Fibroblast of the aortic adventitia (primary cell): ENCODE results near the gene KLK12. TPM values are rescaled to one million over a fixed set of nuclear protein-coding genes. Genes with fewer than 3 reads are reported as not detected.

Experiments
- DNase-seq: peaks from one replicate; pipeline ENCODE4 v3.0.0-alpha.2; 2010; ENCODE audit warnings: low read depth
- H3K4me3 ChIP-seq: 2 replicates; pipeline ENCODE4 v1.5.1; 2011; ENCODE audit warnings: low read depth, mild to moderate bottlenecking, control low read depth, low read length, moderate library complexity
- total RNA-seq: library from RNA; depleted of rRNA; stranded (reverse); fragments of >200 nt; gene quantifications from 2 replicates; pipeline ENCODE4 v1.2.3, GENCODE V29; 2012; ENCODE audit warnings: low replicate concordance
- TF ChIP-seq, protein P1 (sequence below): IDR thresholded peaks from 2 replicates; pipeline ENCODE4 v1.5.1; 2011; ENCODE audit warnings: mild to moderate bottlenecking, low read length, control low read depth, inconsistent platforms; ENCODE audit not compliant: insufficient read depth

The KLK12 gene
- total RNA-seq, 1 donor = not detected

DNA sequence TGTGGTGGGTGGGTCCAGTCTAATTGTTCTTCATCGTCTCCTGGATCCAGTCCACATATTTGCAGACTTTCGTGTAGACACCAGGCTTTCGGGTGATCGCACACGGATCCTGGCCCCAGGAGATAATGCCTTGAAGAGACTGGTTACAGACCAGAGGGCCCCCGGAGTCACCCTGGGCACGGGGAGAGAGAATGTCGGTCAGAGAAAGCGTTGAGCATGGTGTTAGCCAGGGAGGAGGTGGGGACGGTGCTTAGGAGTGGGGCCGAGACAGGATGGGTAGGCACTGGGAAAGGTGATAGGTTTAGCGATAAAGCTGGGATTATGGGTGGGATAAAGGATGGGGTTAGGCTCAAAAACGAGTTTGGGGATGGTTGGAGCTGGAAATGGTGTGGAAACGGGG is 12.3 kb downstream of the KLK12 start:
- no peak overlapping the region for H3K4me3 ChIP-seq
- TF ChIP-seq, protein P1, sequence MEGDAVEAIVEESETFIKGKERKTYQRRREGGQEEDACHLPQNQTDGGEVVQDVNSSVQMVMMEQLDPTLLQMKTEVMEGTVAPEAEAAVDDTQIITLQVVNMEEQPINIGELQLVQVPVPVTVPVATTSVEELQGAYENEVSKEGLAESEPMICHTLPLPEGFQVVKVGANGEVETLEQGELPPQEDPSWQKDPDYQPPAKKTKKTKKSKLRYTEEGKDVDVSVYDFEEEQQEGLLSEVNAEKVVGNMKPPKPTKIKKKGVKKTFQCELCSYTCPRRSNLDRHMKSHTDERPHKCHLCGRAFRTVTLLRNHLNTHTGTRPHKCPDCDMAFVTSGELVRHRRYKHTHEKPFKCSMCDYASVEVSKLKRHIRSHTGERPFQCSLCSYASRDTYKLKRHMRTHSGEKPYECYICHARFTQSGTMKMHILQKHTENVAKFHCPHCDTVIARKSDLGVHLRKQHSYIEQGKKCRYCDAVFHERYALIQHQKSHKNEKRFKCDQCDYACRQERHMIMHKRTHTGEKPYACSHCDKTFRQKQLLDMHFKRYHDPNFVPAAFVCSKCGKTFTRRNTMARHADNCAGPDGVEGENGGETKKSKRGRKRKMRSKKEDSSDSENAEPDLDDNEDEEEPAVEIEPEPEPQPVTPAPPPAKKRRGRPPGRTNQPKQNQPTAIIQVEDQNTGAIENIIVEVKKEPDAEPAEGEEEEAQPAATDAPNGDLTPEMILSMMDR = no peak
- no peak for DNase-seq

DNA sequence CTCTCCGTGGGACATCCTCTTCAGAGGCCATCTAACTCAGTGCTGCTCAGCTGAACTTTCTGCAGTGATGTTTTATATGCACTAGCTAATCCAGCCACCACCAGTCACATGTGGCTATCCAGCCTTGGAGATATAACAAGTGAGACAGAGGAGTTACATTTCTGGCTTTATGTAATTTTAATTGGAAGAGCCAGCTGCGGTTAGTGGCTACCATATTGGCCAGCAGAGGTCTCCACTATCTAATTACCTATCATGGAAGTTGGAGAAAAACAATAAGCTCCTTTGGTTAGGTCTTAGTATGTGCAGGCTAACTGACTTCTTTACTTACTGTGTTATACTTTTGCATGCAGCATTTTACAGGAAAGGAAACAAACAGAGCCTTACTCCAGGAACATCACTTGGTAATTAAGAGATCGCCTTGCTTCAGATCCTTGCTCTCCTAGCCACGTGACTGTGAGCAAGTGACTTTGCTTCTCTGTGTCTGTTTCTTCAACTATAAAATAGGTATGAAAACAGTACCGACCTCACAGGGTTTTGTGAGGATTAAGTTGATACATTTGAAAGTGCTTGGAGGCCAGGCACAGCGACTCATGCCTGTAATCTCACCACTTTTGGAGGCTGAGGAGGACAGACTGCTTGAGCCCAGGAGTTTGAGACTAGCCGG is 13.7 kb downstream of the KLK12 start:
- TF ChIP-seq, protein P1 = peak; percentile 66
- peak; percentile 63 for DNase-seq
- H3K4me3 ChIP-seq = no peak overlapping the region

- TF ChIP-seq, protein P1 = no peak
- H3K4me3 ChIP-seq = no peak within 1 kb of the TSS
- DNase-seq = no peak
These were observed 15.3 kb downstream of the KLK12 start, which contains the start of gene KLK10 for GRCh38 chr19:51019544-51019925. TSS of gene KLK10 (minus strand) at chr19:51019709. CDS start at chr19:51019130, 579 bp downstream.

DNA sequence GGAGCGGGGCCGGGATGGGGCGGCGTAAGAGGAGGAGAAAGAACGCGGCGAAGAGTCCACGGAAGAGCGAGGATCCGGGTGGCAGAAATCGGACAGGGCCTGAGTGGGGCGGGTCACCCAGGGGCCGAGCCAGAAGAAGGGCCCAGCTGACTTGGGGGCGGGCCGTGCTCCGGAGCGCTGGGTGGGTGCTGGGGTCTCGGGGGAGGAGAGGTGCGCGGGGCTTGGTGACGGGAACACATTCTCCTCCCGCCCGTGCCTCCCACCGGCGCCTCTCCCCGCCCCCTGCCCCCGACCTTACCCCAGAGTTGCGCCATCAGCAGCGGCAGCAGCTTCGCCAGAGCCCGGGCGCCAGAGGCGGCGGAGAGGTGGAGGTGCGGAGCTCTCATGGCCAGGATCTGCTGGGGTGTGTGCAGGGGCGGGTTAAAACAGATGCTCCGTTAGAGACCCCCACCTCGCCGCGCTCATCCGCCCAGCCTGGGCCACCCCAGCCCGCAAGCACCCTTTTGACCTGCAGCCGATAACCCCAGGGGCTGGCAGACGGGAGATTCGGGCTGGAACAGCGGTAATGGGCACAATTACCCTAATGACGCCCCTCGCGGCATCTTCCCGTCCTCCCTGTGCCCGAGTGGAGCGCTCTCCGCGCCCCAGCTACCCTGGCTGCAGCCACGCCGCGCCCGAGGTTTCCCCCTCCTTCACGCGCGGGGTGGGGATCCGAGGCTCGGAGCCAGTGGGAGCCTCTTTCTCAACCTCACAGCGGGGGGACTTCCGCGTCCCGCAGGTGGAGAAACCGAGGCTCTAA is 15.9 kb downstream of the KLK12 start:
- H3K4me3 ChIP-seq = no peak overlapping the region
- TF ChIP-seq, protein P1 = no peak
- no peak for DNase-seq

- peak overlapping the region; percentile 9 for H3K4me3 ChIP-seq
- peak; percentile 39 for DNase-seq
These were observed 17.8 kb downstream of the KLK12 start for GRCh38 chr19:51016798-51017683.

More at GRCh38 chr19:51016798-51017683, 17.8 kb downstream of the KLK12 start:
- TF ChIP-seq, protein P1 = peak; percentile 68
